GM18951 (cell line): Measurements from ENCODE around the gene RNU4-1.
"Not testable (repeated sequence)": the region's sequence is repeated elsewhere in the genome, so short reads cannot be mapped to it uniquely, and the experiment has no call there.

ENCODE experiments used
- POLR2A ChIP-seq: IDR thresholded peaks from 4 replicates; pipeline ENCODE4 v1.6.1; 2011; ENCODE audit warnings: mild to moderate bottlenecking; ENCODE audit not compliant: insufficient read length, insufficient read depth; ENCODE audit errors: extremely low read depth
- in situ Hi-C: fragments of 300-500 bp; cut with MboI; formaldehyde crosslinking; loops from one replicate; pipeline ENCODE4 v1.12.0; 2022; ENCODE audit warnings: low sequenced_read_pairs, mixed read lengths, inconsistent platforms; ENCODE audit not compliant: unreplicated experiment

Gene RNU4-1

DNA sequence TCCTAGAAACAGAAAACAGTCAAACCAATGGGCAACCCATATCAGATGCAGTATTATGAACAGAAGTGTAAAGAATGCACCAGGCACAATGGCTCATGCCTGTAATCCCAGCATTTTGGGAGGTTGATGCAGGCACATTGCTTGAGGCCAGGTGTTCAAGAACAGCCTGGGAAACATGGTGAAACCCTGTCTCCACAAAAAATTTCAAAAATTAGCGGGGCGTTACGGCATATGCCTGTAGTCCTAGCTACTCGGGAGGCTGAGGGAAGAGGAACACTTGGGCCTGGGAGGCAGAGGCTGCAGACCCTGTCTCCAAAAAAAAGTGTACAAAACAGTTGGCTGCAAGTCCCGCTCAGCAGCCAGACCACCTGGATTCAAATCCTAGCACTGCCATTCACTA is 32.4 kb downstream of the RNU4-1 start:
- TF ChIP-seq POLR2A: no peak
- in situ Hi-C loops: no loop called here

DNA sequence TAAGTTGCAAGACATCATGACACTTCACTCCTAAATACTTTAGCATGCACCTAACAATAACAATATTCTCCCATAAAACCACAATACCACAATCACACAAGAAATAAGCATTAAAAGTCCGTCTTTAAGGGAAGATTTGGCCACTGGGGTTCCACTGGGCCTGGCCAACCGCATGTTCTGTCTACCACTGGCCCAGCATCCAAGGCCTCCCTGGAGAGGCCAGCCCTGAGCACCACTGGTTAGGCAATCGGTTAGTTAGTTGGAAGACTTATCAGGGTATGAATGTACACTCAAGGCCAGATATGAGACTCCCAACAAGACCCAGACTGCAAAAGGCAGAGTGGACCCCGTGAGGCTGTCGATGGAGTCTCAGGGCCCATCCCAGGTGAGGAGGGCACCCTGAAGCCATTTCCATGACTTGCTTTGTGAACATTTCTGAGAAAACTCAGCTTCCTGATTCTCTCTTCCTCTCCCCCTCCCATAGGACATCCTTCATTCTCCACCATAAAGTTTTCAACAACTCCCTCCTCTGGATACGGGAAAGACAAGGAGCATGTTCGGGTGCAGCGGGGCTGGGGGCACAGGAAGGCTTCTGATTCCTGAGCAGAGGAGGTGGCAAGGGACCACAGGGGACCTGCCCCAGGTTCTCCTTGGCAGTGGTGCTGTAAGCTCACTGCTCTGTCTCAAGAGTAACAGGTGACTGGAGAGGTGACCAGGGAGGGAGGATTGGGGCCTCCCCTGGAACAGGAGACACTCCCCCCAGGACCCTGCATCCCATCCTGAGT is 33.4 kb downstream of the RNU4-1 start:
- no peak for TF ChIP-seq POLR2A
- in situ Hi-C loops: no loop called here

DNA sequence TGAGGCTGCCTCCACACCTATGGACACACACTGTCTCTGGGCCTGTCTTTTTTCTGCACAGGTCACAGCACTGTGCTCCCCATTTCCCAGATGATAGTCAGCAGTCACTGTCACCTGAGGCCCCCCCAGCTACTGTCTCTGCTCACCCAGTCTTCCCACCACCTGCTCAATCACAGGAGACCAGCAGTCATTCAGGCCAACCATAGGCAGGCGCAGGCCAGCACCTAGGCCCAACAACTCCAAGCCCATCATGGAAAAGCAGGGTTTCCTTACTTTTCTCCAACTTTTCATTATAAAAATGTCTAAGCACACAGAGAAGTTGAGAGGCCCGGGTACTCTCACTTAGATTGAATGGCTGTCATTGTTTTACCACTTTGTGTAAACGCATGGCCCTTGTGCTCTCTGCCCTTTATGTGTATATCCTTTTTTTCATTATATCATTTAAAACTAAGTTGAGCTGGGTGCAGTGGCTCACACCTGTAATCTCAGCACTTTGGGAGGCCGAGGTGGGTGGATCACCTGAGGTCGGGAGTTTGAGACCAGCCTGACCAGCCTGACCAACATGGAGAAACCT is 34.6 kb downstream of the RNU4-1 start:
- in situ Hi-C loops: no loop called here

DNA sequence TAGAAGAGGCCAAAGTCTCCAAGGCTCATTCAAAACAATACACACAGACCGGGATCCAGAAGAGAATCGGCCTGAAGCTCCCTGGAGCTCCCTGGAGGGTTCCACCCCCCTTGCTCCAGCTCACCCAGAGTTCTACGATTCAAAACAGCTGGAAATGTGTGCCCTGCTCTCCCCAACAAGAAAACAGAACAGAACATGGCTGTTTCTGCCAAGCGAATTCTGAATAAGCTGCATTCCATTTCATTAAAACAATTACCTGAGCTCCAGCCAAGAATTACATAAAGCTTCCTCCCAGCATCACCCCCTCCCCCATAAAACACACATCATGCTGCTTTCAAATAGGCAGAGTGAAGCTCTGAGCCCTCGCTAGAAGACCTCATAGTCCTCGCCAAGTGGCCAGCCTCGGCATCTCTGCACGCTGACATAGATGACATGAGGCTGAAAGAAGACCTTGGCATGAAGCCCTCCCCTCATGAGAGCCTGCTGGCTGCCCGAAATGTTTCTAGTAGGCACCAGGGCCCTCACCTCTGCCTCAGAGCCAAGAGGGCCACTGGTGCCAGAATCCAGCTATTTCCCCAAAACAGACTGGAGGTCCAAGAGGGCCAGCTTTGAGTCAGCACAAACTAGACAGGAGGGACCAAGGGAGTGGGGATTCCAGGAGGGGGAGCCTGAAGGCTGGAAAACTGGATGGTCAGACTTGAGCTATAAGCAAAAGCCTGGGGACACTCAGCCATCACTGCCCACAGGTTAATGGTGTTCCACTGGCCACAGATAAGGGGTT is 35.8 kb downstream of the RNU4-1 start:
- no peak for TF ChIP-seq POLR2A
- in situ Hi-C loops: no loop called here

More for the DNA sequence above, 34.6 kb downstream of the RNU4-1 start:
- no peak for TF ChIP-seq POLR2A

DNA sequence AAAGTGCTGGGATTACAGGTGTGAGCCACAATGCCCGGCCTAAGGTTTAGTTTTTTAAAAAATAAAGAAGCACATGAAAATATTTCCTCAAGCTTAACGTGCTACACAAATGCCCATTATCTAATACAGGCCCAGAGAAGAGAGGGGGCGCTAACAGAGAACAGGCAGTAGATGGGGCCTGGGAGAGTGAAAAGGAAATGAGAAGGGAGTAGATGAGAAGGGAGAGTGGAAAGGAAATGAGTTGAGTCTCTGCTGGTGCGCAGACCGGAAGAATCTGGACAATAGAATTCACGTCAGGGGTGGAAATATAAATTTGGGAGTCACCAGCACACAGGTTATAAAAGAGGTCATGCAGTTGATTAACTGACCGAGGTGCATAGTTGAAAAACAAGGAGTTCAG is 38.2 kb downstream of the RNU4-1 start:
- no peak for TF ChIP-seq POLR2A
- in situ Hi-C loops: no loop called here

DNA sequence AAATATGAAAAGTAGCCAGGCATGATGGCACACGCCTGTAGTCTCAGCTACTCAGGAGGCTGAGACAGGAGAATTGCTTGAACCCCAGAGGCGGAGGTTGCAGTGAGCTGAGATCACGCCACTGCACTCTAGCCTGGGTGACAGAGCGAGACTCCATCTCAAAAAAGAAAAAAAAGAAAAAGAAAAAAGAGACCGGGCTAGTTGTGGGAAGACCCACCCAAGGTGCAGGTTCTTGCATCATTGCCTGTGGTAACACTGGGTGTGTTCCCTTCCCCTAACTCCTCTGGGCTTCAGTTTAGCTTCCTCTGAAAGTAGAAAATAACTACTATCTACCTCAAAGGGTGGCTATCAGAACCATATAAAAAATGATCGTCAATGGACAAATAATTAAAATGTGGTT is 39.7 kb downstream of the RNU4-1 start:
- in situ Hi-C loops: not testable (repeated sequence)

DNA sequence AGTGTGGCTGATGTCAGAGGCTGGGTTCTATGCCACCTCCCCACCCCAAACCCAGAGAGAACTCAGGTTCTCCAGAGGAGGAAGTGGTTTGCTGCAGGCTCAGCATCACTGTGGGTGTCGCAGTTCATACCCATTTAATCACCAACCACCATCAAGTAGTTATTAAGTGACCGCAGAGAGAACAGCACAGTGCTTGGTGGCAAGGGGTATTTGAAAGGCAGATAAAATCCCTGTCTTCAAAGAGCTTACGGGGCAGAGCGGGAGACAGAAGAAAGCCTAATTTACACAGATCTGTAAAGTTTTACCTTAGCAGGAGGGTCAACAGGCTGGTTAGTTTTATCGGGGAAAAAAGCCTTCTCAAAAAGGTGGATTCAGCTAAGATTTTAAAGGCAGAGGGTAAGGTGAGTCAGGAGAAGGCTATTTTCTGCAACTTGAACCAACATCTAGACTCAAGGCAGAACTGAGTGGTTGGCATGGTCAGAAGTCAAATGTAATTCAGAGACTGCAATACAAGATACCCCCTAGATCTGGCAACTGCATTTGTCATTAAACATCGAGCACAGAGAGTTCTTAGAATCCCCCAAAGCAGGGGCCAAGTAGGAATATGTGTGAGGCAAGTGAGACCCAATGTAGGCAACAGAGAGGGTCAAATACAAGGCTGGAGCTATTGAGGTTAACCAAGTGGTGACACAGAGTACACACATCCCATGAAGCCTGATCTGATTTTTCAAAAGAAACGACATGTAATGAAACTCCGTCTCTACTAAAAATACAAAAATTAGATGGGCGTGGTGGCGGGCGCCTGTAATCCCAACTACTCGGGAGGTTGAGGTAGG is 40.7 kb downstream of the RNU4-1 start:
- in situ Hi-C loops: no loop called here

DNA sequence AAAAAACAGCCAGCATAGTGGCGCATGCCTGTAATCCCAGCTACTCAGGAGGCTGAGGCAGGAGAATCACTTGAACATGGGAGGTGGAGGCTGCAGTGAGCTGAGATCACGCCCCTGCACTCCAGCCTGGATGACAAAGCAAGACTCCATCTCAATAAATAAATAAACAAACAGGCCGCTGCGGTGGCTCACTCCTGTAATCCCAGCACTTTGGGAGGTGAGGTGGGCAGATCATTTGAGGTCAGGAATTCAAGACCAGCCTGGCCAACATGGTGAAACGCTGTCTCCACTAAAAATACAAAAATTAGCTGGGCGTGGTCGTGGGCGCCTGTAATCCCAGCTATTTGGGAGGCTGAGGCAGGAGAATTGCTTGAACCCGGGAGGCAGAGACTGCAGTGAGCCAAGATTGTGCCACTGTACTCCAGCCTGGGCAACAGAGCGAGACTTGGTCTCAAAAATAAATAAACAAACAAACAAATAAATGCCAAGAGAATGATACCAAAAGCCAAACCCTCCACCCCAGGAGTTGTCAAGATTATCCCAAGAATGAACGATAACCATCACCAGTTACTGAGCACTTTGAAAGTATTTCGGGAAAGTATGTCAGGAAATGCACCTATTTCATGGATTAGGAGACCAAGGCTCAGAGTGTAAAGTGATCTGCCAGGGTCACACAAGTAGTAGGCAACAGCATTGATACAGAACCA is 41.5 kb downstream of the RNU4-1 start:
- in situ Hi-C loops: not testable (repeated sequence)

More for the DNA sequence above, 40.7 kb downstream of the RNU4-1 start:
- no peak for TF ChIP-seq POLR2A

DNA sequence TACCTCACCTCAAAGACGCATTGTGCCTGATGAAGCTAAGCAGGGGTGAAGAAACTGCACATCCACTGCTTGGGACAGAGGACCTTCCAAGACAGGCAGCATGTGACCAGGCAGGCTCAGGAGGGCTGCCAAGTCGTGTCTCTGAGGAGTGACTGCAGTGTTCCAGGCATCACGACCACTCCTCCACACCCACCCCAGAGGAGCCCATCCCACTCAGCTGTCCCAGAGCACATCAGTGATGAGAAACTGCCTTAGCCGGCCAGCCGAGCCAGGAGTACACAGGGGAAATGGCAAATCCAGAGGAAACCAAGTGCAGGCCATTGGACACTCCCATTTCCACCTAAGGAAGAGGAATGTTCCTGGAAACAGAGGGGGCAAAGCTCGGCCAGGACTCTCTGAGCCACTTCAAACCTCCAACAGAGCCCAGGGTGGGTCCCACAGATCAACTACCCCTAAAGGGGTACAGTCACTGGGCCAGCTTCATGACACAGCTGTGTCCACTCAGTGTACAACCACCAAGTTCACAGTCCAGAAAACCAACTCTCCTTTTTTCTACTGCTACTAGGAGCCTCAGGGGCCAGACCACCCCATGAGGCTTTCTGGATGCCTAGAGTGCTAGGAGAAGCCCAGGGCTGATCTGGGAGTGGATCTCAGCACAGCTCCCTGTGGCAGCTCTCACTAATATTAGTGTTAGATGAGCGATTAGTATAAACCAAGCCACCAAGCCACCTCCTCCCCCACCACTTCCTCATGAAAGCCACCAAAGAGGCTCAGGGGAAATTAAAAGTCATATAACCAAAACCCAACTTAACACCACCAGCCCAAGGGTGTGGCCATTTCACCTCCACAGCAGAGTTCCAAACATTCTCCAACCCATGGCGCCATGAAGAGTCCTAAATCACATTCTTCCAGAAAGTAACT is 42.9 kb downstream of the RNU4-1 start:
- TF ChIP-seq POLR2A: no peak
- in situ Hi-C loops: no loop called here

DNA sequence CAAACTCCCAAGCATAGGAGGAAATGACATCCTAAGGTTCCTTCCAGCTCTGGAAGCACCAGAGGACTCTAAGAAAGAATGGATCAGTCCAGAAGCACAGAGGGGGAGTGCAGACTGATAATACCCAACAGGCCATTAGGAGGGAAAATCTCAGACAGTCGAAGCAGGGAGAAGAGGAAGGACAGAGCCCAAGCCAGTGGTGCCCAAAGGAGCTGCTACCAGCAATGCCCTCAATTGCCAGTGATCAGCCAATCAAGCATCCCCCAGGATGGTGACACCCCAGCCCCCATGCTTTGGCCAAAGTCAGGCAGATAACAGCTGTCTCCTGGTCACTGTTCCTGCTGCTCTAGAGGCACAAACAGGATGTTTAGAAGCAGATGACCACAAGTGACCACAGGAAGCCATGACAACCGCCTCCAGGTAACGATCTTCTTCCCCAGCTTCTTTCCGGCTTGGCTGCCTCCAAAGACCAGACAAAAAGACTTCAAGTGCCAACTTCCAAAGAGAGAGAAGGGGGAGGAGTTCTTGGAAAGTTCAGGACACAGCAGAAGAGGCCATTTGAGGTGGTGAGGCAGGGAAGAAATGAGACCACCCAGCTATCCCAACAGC is 43.7 kb downstream of the RNU4-1 start:
- TF ChIP-seq POLR2A: no peak
- in situ Hi-C loops: no loop called here

DNA sequence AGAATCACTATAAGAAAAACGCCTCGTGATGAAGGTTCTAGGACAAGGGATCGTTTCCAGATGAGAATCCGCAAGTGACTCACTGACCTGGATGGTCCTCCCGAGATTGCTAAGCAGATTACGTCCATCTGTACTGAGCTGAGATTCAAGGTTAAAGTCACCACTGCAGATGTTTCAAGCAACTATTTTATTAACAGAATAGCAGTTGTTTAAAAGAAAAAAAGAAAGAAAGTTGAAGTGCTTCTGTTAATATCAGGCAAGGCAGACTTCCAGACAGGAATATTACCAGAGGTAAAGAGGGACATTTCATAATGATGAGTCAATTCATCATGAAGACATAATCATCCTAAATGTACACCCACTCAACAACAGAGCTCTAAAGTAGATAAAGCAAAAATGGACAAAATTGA is 45.4 kb downstream of the RNU4-1 start:
- no peak for TF ChIP-seq POLR2A
- in situ Hi-C loops: no loop called here
